Erythroblast (primary cell): ENCODE measurements around the gene CATSPER4.

Experiments used
- GATA1 ChIP-seq: IDR thresholded peaks from 2 replicates; pipeline ENCODE4 v1.6.1; 2011; ENCODE audit warnings: low read depth, mild to moderate bottlenecking, control low read depth, low read length, moderate library complexity
- POLR2A ChIP-seq: IDR thresholded peaks from 2 replicates; pipeline ENCODE4 v1.6.1; 2011; ENCODE audit warnings: mild to moderate bottlenecking, low read length

DNA sequence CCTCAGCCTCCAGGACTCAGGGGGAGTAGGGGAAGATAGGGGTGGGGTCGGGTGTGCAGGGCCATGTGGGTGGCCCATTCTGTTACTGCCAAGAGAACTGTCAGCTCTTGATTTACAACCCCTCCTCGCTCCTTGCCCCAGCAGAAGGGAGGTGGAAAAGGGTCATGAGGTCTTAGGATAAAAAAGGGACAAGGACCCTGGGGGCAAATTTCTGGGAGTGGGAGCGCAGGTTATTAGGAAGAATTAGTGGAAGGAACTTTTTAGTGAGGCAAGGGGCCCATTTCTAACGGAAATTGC is 30.7 kb upstream of the CATSPER4 start:
- no peak for TF ChIP-seq POLR2A
- no peak for TF ChIP-seq GATA1
